ENCODE data around the gene MCUB.
"Not testable (repeated sequence)": the region's sequence is repeated elsewhere in the genome, so short reads cannot be mapped to it uniquely, and the experiment has no call there.

The MCUB gene

DNA sequence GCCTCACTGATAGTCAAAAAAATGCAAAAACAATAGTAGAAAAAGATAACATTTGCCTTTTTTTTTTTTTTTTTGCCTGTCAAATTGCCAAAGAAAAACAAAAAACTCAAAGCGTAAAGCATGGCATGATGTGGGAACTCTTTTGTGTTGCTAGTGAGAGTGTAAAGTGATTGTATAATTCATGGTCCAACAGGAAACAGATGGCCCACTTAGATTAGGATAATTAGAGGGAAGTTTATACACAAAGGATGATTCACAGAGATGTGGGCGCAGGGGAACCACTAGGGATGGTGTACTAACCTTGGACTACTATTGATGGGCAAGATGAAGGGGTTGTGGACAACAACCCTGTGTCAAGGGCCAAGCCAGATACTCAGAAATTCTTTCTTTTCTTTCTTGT, 16.4 kb downstream of the MCUB start:
- in situ Hi-C loops (cut with HindIII; ENCODE audit: low sequenced_read_pairs): no loop called here

DNA sequence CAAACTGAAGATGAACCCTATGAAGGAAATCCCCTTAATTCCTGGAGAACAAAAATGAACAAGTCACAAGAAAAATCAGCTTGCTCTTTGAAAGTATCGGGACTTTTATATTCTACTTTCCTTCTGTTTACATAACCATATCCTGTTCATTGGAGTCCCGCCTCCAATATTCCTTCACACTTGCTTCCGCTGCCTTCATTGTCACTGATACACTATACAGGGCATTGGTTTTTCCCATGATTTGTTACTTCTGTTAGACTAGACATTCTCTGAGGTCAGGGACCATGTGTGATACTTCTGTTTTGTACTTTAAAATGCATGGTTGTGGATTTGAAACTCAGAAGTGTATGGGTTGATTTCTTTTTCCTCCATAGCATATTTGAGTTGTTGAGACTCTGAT, 18.8 kb downstream of the MCUB start:
- in situ Hi-C loops (cut with HindIII; ENCODE audit: low sequenced_read_pairs): no loop called here

DNA sequence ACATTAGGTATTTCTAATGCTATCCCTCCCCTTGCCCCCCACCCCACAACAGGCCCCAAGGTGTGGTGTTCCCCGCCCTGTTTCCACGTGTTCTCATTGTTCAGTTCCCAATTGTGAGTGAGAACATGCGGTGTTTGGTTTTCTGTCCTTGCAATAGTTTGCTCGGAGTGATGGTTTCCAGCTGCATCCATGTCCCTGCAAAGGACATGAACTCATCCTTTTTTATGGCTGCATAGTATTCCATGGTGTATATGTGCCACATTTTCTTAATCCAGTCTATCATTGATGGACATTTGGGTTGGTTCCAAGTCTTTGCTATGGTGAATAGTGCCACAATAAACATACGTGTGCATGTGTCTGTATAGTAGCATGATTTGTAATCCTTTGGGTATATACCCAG, 20.0 kb downstream of the MCUB start:
- in situ Hi-C loops (cut with HindIII; ENCODE audit: low sequenced_read_pairs): not testable (repeated sequence)

DNA sequence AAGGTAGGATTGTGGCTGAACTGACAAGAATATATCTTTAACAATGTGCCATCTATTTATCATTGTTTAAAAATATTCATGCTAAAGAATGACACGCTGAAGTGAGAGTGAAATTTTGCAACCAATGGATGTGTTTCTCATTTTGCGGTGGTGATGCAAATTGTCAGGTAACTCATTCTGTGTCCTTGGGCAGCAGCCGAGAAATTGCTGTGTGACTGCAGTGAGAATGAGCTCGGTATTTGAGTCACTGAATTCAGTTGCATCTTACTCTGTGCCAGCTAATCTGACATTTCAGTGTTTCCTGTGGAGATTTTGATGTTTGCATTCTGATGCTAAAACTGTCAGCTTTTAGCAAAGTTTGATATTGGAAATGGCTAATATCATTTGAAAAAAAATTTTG, 28.1 kb downstream of the MCUB start:
- in situ Hi-C loops (cut with HindIII; ENCODE audit: low sequenced_read_pairs): no loop called here

DNA sequence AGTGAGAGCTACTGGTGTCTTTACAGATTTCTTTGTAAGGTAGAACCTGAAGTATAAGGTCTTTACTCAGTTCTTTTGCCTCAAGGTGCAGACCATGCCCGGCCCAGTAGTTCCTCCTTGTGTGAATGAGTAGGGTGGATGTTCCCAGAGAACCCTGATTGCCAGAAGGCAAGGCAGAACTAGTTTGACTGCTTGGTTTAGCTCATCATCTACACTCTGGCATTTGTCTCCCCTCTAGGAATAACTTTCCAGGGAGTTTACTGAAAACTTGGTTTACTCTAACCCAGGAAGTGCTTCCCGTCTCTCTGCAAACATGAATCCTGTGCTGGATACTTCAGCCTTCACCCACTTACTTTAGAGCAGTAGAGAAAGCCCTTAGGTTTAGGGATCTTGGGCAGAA, 29.1 kb downstream of the MCUB start:
- in situ Hi-C loops (cut with HindIII; ENCODE audit: low sequenced_read_pairs): no loop called here

DNA sequence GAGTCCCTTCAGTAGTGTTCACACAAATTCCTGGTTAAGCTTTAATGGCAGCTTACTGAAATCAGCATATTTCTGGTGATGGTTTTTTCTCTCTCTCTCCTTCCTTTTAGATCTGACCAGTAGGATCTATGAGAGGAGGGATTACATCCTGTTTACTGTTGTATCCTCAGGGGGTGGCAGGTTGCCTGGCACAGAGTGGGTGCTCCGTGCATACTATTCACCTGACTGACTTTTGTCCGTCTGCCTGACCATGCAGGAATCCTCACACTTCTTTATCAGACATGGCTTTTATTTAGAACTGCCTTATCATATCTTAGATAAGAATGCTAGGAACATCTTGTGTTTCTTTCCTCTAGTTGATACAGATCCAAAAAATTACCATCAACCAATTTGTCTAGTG, 29.6 kb downstream of the MCUB start:
- in situ Hi-C loops (cut with HindIII; ENCODE audit: low sequenced_read_pairs): no loop called here

DNA sequence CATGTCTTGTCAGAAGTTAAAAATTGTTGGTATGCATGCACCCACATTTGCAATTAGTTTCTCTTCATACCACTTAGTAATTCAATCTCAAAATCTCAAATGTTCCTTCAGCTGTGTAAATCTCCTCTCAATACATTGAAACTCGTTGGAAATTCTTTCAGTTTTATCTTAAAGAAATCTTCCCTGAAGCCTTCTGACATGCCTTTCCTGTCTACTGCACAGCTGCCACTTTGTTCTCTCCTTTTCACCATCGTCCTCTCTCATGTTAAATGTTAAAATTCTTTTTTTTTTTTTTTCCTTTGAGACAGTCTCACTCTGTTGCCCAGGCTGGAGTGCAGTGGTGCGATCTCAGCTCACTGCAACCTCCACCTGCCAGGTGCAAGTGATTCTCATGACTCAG, 30.9 kb downstream of the MCUB start:
- in situ Hi-C loops (cut with HindIII; ENCODE audit: low sequenced_read_pairs): no loop called here

DNA sequence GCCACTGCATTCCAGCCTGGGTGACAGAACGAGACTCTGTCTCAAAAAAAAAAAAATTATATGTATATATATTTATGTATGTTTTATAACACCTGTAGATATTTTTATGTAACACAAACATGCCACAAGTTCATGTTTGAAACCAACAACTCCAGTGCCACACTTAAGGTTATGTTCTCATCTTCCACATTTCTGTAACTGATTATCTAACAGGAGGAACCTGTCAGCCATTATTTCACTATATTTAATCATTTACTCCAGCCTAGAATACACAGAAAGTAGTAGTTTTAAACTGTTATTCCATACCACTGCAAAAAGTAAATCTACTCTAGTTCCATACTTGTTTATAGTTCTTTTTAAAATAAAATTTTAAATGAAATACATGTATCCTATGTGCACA, 32.3 kb downstream of the MCUB start:
- in situ Hi-C loops (cut with HindIII; ENCODE audit: low sequenced_read_pairs): no loop called here

DNA sequence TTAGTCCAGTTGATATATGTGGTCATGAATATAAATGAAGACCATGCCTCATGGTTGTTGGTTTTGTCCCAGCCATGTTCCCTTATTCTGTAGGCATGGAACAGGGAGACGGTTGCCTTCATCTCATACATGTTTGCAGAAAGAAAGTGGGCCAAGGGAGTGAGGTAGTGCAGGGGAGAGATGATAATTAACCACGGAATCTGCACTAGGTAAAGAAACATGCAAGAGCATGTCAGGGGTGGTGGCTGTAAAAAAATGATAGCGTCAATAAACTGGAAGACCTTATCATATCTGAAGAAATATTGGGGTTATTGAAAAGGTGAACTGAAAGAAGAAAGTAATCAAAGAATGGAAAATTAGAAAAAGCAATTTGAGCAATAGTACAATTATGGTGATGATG, 35.1 kb downstream of the MCUB start:
- in situ Hi-C loops (cut with HindIII; ENCODE audit: low sequenced_read_pairs): not testable (repeated sequence)

DNA sequence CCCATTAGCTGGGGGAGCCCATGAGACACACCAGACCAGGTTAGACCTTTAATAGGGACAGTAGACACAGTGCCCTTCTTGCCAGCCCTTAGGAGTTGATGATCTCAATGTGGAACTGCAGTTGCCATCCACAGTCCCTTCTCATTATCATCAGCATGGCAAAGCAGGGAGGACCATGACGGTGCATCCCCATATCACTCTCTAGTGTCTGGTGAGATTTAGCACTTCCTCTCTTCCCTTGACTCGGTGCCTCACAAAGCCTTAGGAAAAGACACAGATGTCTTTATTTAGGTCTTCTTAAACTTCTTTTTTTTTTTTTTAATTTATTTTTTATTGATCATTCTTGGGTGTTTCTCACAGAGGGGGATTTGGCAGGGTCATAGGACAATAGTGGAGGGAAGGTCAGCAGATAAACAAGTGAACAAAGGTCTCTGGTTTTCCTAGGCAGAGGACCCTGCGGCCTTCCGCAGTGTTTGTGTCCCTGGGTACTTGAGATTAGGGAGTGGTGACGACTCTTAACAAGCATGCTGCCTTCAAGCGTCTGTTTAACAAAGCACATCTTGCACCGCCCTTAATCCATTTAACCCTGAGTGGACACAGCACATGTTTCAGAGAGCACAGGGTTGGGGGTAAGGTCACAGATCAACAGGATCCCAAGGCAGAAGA, 36.5 kb downstream of the MCUB start:
- in situ Hi-C loops (cut with HindIII; ENCODE audit: low sequenced_read_pairs): not testable (repeated sequence)

DNA sequence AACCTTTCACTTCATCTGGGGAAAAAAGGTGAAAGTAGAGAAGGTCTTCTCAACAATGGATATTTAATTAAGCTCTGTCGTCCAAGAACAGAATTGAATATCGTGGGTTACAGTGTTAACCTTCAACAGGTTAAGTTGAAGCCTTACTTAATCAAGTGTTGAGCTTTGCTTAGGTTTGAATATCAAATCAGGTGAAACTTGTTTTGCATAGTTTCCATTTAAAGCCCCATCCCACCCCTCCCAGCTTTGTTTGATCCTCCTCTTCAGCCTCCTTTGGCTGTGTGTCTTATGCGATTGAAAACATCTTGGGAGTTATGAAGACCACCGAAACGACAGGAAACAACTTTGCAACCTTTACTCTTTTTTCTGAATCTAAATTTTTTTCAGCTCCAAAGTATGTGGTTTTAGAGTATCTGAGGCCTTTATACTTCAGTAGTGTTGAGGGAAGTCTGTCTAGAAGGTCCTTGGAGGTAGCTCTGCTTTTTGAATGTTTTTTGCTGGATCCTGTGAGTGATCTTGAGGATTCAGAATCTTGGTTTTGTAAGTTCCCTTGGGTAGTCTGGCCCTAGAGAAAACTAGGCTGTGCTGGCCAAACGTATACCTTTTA, 39.1 kb downstream of the MCUB start:
- in situ Hi-C loops (cut with HindIII; ENCODE audit: low sequenced_read_pairs): no loop called here

DNA sequence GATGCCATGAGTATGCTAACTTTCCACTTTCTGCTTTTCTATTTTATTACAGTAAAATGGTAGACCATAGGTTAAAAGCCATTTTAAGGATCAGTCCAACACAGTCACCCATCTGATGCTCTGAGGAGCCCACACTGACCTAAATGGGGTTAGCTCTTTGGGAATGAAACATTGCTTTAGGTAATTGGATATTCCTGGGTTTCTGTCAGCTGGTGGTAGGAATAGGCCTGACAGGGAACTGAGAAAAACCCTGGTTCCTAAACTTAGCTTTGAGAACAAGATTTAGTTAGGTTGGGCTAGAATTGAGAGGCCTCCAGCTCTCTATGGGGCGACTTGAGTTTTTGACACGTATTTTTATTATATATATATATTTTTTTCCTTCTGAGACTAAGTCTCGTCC, 40.4 kb downstream of the MCUB start:
- in situ Hi-C loops (cut with HindIII; ENCODE audit: low sequenced_read_pairs): no loop called here

DNA sequence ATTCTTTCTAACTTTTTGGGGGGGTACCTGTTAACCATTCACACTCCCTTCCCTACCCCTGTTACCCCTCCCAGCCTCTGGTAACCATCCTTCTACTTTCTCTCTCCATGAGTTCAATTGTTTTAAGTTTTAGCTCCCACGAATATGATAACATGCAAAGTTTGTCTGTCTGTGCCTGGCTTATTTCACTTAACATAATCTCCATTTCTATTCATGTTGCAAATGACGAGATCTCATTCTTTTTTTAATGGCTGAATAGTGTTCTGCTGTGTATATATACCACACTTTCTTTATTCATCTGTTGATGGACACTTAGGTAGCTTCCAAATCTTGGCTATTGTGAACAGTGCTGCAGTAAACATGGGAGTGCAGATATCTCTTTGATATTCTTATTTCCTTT, 41.3 kb downstream of the MCUB start:
- in situ Hi-C loops (cut with HindIII; ENCODE audit: low sequenced_read_pairs): no loop called here

DNA sequence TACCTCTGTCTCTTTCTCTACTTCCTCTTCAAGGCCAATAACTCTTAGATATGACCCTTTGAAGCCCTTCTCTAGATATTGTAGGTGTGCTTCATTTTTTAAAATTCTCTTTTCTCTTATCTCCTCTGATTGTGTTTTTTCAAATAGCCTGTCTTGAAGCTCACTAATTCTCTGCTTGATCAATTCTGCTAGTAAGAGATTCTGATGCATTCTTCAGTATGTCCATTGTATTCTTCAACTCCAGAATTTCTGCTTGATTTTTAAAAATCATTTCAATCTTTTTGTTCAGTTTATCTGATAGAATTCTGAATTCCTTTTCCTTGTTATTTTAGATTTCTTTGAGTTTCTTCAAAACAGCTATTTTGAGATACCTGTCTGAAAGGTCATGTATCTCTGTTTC, 47.9 kb downstream of the MCUB start:
- in situ Hi-C loops (cut with HindIII; ENCODE audit: low sequenced_read_pairs): no loop called here

DNA sequence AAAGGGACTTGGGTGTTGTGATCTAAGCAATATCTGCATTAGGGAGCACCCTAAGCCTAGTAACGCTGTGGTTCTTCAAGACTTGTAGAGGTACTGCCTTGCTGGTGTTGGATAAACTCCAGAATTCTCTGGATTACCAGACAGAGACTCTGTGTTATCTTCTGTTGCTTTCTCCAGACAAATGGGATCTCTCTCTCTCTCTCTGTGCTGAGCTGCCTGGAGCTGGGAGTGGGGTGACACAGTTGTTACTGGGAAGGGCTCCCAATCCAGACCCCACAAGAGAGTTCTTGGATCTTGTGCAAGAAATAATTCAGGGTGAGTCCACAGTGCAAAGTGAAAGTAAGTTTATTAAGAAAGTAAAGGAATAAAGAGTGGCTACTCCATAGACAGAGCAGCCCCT, 48.8 kb downstream of the MCUB start:
- in situ Hi-C loops (cut with HindIII; ENCODE audit: low sequenced_read_pairs): no loop called here

DNA sequence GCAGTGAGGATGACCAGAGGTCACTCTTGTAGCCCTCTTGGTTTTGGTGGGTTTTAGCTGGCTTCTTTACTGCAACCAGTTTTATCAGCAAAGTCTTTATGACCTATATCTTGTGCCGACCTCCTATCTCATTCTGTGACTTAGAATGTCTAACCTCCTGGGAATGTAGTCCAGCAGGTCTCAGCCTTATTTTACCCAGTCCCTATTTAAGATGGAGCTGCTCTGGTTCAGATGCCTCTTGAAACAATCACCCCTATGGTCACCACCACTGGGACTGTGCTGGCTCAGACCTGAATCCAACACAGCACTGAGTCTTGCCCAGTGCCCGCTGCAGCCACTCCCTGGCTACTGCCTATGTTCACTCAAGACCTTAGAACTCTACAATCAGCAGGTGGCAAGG, 49.4 kb downstream of the MCUB start:
- in situ Hi-C loops (cut with HindIII; ENCODE audit: low sequenced_read_pairs): no loop called here

DNA sequence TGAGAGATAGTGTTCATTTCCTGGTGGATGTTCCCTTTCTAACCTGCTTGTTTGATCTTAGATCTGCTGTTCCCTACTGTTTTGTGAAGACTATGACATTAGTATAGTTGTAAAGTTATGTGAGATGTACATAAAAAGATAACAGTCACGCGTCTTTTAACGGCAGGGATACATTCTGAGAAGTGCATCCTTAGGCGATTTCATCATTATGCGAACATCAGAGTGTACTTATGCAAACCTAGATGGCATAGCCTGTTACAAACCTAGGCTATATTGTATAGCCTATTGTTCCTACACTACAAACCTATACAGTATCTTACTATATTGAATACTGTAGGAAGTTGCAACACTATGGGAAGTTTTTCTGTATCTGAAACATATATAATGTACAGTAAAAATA, 50.4 kb downstream of the MCUB start:
- in situ Hi-C loops (cut with HindIII; ENCODE audit: low sequenced_read_pairs): no loop called here

DNA sequence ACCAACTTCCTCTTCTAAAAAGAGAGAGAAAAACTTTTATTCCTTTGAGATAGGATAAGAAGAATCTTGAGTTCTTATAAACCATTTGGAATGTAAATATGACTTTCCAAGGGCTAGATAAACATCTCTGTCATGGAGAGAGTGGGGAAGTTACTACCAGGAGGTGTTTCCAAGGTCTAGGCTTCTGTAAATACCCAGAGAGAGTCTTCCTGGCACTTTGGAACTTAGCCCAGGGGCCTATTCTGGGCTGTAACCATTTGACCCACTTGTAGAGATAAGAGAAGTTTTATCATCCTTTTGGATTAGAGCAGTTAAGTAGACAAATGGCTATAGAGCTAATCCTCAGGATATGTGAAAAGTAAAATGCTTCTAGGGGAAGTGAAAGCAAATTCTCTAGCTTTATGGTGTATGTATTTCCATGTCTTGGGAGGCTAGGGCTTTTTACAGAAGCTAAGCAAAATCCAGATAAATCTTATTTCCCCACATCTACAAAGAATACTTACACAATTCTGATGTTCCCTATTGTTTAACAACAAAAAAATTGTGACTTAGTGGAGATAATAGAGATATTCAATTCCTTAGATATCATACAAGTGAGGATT, 51.1 kb downstream of the MCUB start:
- in situ Hi-C loops (cut with HindIII; ENCODE audit: low sequenced_read_pairs): no loop called here

DNA sequence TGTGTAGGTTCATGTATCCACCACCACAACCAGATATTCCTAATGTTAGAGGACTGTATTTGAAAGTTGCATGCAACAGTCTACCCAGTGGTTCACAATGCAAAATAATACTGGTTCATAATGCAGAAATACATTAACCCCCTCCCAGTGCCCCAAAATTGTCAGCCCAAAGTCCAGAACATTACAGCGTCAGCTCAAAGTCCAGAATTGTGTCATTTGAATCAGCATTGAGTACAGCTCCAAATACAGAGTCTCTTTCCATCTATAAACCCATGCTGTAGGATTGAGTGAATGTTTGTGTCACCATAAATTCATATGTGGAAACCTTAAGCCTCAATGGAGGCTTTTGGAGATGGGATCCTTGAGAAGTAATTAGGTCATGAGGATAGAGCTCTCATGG, 54.0 kb downstream of the MCUB start:
- in situ Hi-C loops (cut with HindIII; ENCODE audit: low sequenced_read_pairs): no loop called here

DNA sequence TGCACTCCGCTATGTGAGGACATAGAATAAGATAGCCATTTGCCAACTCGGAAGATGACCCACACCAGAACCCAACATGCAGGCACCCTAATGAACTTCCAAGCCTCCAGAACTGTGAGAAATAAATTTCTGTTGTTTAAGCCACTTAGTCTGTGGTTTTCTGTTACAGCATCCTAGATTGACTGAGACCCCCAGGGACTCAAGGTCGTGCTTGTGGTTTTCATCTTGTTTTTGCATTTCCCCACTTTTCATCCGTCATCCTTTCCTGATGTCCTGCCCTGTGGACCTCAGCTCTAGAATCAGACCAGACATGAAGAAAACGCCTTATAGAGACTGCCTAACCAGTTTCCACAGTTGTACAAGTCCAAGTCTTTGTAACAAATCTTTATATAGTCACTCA, 54.4 kb downstream of the MCUB start:
- in situ Hi-C loops (cut with HindIII; ENCODE audit: low sequenced_read_pairs): no loop called here

DNA sequence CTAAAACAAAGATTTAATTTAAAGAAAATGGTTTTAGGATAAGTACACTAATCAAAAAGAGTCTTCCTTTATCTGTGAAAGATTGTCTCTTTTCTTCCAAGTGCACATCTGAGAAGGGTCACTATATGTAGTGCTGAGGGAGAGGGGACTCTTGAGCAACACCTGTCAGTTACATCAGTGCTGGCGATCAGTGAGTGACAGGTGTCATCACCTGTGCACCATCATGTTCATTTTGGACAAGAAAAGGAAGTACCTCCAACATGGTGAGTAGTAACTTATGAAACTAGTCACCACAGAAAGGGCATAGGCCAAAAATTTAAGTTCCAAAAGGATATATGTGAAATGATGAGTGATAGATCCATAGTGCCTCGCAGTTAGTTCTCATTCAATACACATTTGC, 55.7 kb downstream of the MCUB start:
- in situ Hi-C loops (cut with HindIII; ENCODE audit: low sequenced_read_pairs): no loop called here

DNA sequence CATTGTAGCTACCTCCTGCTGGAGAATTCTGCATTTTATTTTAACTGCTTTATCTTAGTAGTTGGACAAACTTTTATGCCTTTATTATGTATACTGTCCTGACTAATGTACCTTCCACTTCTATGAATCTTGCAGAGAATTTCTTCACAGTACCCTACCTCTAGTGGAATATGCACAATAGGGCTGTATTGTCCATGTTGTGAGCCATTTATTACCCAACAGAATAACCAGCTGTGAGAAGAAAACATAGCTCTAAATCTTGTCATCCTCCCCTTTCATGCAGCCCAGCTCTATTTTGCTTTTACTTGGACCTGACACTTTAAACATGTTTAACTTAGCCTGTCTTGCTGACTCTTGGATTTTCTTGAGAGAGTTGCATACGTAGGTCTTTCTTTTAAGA, 56.2 kb downstream of the MCUB start:
- in situ Hi-C loops (cut with HindIII; ENCODE audit: low sequenced_read_pairs): no loop called here

DNA sequence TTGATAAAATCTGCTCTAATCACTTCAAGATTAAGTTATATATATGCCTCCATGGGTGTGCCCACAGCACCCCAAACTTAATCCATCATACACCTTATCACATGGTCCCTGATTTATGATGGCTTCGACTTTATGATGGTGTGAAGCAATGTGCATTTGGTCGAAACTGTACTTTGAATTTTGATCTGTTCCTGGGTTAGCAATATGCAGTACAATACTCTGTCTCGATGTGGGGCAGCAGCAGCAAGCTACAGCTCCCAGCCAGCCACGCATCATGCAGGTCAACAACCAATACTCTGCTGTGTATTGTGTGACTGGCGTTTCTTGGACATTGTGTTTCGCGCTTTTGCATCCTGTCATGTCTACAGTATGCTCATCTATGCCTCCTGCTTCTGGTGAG, 62.6 kb downstream of the MCUB start:
- in situ Hi-C loops (cut with HindIII; ENCODE audit: low sequenced_read_pairs): no loop called here

All from DLD1 (cell line).